Activated effector memory CD4-positive, alpha-beta T cell treated with Interleukin-2 at 50 U/mL for 16 hours (primary cell): Measurements from ENCODE around the gene HDAC5.
"Not testable (repeated sequence)": the region's sequence is repeated elsewhere in the genome, so short reads cannot be mapped to it uniquely, and the experiment has no call there.

Experiments used
- DNase-seq: peaks from one replicate; pipeline ENCODE4 v3.0.0-alpha.2; 2020

Gene HDAC5

DNA sequence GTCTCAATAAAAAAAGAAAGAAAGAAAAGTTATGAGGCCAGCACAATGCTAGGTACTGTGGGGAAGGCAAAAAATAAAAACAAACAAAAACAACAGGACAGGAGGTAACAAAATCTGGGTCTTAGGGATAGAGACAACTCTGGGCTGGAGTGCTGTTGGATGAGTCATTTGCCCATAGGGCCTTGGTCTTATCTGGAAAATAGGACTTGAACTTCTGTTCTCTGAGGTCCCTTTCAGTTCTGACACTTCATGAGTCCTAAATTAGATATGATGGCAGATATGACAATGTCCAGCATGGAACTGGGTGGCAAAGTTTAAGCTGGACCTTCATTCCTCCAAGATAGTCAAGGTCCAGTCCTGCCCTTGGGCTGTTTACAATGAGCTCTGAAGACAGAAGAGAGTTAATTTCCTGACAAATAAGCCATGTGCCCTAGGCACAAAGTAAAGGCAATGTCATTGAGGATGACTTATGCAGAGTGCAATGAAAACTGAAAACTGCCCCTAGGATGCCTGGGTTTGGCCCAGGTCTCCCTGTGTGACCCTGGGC is 8.9 kb upstream of the HDAC5 start:
- no peak for DNase-seq

- DNase-seq = not testable (repeated sequence)
These were observed 7.9 kb upstream of the HDAC5 start for GRCh38 chr17:44131372-44131771.

DNA sequence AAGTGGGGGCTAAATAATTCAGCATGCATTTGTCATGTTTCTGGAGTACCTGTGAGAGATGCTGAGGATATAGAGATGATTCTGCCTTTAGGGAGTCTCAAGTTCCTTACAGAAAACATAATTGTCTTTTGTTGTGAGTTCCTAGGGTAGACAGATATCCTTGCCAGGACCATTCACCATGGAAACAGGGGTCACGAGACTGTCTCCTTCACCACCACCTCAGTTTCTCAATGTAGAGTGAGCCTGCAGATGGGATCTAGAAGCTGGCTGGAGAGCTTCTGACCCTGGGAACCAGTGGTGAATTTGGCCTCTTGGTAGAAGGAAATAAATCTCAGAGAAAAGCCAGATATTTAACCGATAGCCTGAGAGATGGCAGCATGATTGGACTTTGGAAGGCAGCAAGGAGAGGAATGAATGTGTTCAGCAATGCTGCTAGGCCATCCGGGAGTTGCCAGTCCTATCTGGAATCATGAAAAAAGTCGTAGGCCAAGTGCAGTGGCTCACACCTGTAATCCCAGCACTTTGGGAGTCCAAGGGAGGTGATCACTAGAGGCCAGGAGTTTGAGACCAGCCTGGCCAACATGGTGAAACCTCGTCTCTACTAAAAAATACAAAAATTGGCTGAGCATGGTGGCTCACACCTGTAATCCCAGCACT is 7.4 kb upstream of the HDAC5 start:
- no peak for DNase-seq

GRCh38 chr17:44128383-44128782 is 4.9 kb upstream of the HDAC5 start:
- DNase-seq = no peak

DNA sequence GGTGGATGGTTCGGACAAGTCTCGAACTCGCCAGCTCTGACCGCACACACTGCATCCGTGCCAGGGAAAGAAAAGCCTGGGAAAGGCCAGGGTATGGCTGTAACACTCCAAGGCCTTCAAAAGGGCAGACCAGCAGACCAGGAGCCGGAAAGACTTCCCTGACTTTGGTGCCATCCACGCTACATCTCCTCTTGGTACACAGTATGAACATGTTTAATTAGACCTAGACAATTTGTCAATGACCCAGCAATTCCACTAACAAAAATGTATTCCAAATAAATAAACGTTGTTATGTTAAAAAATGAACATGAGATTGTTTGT is 637 bp upstream of the HDAC5 start:
- no peak for DNase-seq

DNA sequence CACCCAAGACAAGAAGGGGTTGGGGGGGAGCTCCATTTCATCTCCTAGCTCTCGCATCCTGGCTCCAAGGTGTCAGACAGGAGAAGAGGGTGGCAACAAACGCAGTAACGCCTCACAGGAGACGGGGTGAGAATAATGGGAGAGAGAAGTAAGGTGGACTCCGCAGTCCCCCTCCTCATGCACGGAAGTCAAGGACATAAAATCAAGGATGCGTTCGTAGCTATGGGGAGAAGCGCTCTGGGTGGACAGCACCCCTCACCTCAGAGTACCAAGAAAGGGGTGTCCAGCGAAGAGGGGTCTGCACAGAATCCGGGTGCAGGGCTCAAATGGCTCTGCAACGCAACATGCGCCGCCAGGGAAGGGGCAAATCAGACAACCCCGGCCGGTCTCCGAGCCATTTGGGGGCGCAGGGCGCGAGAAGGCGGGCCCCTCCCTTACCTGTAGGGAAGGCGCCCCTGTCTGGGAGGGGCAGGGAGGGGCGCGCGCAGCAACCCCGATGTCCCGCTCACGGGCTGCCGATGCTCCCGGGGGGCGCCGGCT is 555 bp downstream of the HDAC5 start:
- no peak for DNase-seq

DNA sequence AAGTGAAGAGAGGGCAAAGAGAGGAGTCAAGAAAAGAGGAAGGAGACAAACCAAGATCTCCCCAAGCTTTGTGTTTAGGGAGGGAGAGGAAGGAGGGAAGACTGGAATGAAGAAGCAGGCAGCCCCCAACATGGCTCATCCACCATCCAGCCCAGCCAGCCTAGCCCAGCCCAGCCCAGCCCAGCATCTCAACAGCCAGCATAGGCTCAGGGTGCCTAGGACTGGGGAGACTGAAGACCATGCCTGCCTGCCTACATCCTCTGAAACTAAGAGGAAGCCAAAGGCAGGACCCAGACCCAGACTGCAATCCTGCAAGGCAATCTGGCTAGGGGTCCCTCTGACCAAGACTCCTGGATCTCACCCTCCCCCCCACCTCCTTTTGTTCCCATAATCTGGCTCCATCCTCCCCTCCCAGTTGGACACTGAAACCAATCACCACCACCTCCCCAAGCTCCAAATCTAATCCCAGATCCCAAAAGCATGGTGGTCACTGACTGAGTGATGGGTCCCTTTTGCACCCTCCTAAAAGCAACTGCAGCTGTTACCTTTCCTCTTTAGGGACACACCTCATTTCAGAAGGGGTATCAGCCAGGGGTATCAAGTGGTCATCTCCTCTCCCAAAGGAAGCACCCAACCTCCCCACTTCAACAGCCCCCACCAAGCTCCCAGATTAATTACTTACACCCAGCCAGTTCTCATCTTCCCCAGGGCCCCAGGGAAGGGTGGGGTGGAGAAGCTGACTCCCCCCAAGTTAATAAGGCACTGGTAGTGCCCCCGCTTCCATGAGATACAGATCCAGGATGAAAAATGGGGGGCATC is 1.2 kb downstream of the HDAC5 start:
- DNase-seq = no peak

GRCh38 chr17:44120851-44121605 is 2.4 kb downstream of the HDAC5 start:
- DNase-seq = no peak

- not testable (repeated sequence) for DNase-seq
These were observed 3.2 kb downstream of the HDAC5 start for GRCh38 chr17:44120281-44120680.

DNA sequence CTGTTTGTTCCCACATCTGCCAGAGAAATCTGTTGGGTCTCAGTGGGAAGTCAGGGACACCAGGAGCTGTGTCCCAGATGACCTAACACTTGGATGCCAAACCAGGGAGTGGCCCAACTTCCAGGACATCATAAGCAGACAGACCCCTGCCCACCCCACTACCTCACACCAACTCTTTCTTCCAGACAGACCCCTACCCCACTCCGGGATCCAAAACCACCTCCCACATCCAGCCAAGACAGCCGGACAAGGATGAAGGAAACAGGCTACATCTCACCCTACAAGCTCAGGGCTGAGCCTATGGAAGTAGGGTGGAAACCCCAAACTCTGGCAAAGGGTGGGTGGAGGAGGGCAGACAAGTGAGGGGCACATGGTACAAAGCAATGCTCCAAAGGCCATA is 3.6 kb downstream of the HDAC5 start:
- DNase-seq = no peak

DNA sequence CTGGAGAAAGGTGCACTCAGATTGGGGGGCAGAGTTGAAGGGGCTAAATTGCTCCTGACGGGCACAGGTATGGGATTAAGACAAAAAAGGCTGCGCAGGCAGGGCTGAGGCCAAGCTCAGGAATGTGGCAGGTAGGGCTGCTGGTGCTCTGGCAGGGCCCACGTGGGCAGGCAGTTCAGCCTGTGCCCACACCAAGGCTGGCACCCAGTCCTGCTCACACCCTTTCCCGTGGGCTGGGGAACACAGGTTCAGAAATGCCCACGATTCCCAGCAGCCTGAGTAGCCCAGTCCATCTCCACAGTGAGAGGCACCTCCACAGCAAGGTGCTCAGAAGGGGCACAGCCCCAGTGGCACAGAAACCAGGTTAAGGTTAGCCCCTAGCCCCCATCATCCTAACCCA is 4.4 kb downstream of the HDAC5 start:
- no peak for DNase-seq

DNA sequence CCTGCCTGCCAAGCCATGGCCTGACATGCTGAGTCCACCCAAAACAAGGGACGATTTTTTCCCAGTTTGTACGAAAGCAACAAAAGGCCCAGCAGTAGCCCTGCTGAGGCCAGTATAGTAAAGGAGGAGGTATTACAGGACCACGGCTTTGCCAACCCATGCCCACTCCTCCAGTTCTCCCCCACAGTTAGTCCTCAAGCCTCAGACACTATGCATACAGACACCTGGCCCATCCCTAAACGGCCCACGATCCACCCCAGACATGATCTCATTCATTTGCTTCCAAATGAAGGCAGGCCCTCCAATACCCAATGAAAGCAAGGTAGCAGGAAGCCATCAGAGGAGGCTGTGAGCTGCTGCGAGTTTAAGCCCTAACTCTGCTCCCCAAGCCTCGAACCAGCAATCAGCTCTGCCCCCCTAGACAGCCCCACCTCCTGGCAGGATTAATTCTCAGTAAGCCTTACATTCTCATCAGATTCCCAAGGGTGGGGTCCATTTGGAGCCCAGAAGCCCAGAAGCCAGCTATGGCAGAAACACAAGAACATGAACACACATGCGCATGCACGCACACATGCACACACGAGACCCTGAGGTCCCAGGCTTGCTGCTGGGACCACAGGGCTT is 4.9 kb downstream of the HDAC5 start:
- DNase-seq = no peak

DNA sequence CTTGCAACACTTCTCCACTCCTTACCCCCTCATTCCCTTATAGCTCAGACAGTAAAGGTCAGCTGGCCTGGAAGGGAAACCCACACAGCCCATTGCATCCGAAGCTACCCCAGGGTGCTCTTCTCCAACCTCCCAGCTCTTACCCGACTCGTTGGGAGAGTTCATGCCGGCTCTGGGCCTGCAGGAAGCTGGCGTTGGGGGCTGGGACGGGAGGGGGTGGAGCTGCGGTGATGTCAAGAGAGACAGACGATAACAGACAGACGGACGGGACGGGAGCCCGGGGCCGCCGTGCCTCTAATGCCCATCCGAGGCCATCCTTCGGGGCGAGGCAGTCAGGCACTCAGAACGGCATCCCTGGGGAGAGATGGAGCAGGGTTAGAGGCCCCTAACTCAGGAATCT is 6.1 kb downstream of the HDAC5 start:
- DNase-seq = no peak

DNA sequence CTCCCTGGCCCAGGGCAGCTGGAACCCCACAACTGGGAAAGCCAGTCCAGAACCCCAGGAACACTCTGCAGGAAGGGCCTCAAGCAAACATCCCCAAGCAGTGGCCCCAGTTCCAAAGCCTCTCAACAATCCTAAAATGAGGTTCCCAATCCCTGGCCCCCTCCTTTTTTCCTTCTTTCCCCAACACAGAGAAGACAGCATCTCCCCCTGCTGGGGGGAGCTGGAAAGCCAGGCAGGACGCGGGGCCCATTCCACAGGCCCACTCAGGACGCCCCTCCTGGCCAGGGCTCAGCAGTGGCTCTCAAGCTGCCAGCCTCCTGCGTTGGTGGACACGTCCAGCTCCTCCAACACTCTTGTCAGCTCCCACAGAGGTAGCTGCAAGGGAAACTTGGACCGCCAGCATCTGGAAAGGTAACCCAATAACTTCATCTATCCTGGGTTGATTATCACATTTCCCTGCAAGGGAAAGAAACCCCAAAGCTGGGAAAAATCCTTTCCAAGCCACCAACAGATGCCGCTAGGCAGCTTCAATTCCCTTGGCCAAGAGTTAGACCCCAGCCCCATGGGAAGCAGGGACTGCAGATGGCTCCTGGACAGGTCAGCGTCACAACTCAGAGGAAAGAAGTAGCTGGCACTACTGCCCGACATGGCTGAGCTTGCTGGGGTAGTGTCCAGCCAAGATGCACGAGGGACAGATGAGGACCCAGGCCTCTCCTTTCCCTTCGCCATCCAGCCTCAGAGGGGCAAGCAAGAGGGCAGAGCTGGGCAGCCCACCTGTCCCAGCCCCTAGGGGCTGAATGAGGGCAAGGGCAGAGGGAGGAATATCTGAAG is 7.6 kb downstream of the HDAC5 start:
- DNase-seq = no peak

- DNase-seq = no peak
These were observed 9.3 kb downstream of the HDAC5 start for GRCh38 chr17:44113868-44114840.

- no peak for DNase-seq
These were observed 10.1 kb downstream of the HDAC5 start for GRCh38 chr17:44113382-44113781.

DNA sequence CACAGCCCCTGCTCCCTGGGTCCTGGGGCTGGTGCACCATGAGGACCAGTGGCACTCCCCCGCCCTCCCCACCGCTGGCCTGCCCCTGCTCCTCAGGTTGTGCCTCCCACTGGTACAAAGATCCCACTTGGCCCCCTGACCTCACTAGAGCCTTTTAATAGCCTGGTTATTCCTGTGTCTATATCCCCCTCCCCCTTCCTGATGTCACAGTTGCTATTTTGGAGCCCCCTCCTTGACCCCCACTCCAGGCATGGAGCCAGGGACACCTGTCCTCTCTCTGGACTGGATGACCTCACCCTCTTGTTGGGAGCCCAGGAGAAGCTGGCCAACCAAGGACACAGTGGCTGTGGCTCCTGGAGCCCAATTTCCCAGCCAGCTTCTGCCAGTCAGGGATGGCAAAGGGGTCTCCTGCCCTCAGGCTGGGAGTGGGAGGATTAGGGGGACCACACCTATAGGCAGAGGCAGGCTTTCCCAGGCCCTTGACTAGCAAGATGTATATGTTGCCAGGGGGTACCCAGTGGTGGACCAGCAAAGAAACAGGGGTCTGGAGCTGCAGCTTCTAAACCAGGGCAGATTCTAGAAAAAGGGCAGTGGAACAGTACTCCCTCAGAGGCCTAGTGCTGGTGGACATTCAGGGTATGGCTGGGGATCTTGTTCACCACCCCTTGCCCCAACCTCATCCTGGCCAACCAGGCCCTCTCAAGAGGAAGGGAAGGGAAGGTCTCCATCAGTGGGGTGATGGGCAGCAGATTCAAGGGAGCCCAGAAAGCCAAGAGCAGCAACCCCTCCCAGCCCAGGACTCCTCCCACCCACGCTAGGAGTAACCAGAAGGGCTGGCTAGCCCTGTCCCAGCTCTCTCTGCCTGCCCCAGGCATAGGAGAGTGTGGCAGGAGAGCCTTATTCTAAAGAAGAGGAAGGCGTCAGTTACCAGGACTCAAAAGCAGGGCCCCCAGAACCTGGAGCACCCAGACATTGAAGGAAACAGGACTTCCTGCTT is 10.9 kb downstream of the HDAC5 start:
- DNase-seq = no peak

- DNase-seq = no peak
These were observed 11.7 kb downstream of the HDAC5 start for GRCh38 chr17:44111777-44112176.
